Choroid plexus epithelial cell (primary cell): ENCODE measurements around the gene ARHGEF37.
"Not testable (repeated sequence)": the region's sequence is repeated elsewhere in the genome, so short reads cannot be mapped to it uniquely, and the experiment has no call there.

ENCODE experiments used
- DNase-seq: peaks from one replicate; pipeline ENCODE4 v3.0.0-alpha.2; 2010; ENCODE audit warnings: low read depth
- H3K4me3 ChIP-seq: 2 replicates; pipeline ENCODE4 v1.5.1; 2011; ENCODE audit warnings: low read depth, mild to moderate bottlenecking, control low read depth, low read length, moderate library complexity
- CTCF ChIP-seq: conservative IDR thresholded peaks from 2 replicates; pipeline ENCODE4 v1.5.1; 2011; ENCODE audit warnings: low read depth, mild to moderate bottlenecking, control low read depth, inconsistent platforms, low read length, moderate library complexity

The ARHGEF37 gene

GRCh38 chr5:149586708-149587318 is 5.5 kb downstream of the ARHGEF37 start:
- no peak for TF ChIP-seq CTCF
- no peak overlapping the region for H3K4me3 ChIP-seq
- no peak for DNase-seq

- TF ChIP-seq CTCF, result no peak
- no peak for DNase-seq
- no peak overlapping the region for H3K4me3 ChIP-seq
These were observed 7.6 kb downstream of the ARHGEF37 start for GRCh38 chr5:149588936-149589335.

- no peak for TF ChIP-seq CTCF
- no peak overlapping the region for H3K4me3 ChIP-seq
- no peak for DNase-seq
These were observed 12.1 kb downstream of the ARHGEF37 start for GRCh38 chr5:149593370-149593769.

- no peak for TF ChIP-seq CTCF
These were observed 13.1 kb downstream of the ARHGEF37 start for GRCh38 chr5:149594206-149594895.

GRCh38 chr5:149595105-149595504 is 13.8 kb downstream of the ARHGEF37 start:
- DNase-seq, result peak; percentile 44
- not testable (repeated sequence) for H3K4me3 ChIP-seq

More at GRCh38 chr5:149594206-149594895, 13.1 kb downstream of the ARHGEF37 start:
- DNase-seq, result no peak
- no peak overlapping the region for H3K4me3 ChIP-seq

- no peak overlapping the region for H3K4me3 ChIP-seq
- DNase-seq, result peak; percentile 43
- no peak for TF ChIP-seq CTCF
These were observed 15.4 kb downstream of the ARHGEF37 start for GRCh38 chr5:149596712-149597111.

GRCh38 chr5:149597618-149598017 is 16.3 kb downstream of the ARHGEF37 start:
- DNase-seq, result no peak
- TF ChIP-seq CTCF, result no peak
- no peak overlapping the region for H3K4me3 ChIP-seq

GRCh38 chr5:149598234-149598633 is 16.9 kb downstream of the ARHGEF37 start:
- DNase-seq, H3K4me3 ChIP-seq: not testable (repeated sequence)
